HCT116 (cell line): Measurements from ENCODE around the gene CD58. TPM values are rescaled to one million over a fixed set of nuclear protein-coding genes. Genes with fewer than 3 reads are reported as not detected.
A peak's percentile ranks its signal among the peaks of the same experiment; 100 is the strongest.

Experiments
- ATAC-seq: fragments of 200-7000 bp; cut with Tn5 transposase; 2 replicates; pipeline ENCODE4 v1.9.1; 2020; ENCODE audit warnings: mild to moderate bottlenecking, moderate library complexity
- BruUV-seq: library from RNA; stranded (reverse); fragments of 400-500 nt; replicated peaks from 2 replicates; lab custom pipeline; 2021; lab: Mats Ljungman, UMichigan
- CTCF ChIA-PET: fragments of 300-600 bp; sonication (Branson Sonifier 250); formaldehyde crosslinking; loops from one replicate; lab custom pipeline; 2021; ENCODE audit warnings: antibody characterized with exemption; lab: Charles Lee
- POLR2A ChIA-PET: fragments of 300-600, 350-600 bp; sonication (Branson Sonifier 250); formaldehyde crosslinking; loops from one replicate; lab custom pipeline; 2021; ENCODE audit warnings: antibody characterized with exemption; lab: Charles Lee
- RAD21 ChIA-PET, 2 experiments: fragments of 300-600 bp; sonication (Branson Sonifier 250); formaldehyde crosslinking; loops; one replicate each; lab custom pipeline; 2023; ENCODE audit warnings: low total read pairs in 2 of 2; ENCODE audit not compliant: uncharacterized antibody in 2 of 2, unreplicated experiment in 2 of 2, low non-redundant PET in 1 of 2; lab: Charles Lee
- DNase-seq: peaks from one replicate; pipeline ENCODE4 v3.0.0-alpha.2; 2010; ENCODE audit warnings: low read depth, low spot score
- H2AFZ ChIP-seq: fragments of 200-600 bp; shearing (Covaris generic), sonication (generic); 2 replicates; pipeline ENCODE4 v1.6.1; 2017; ENCODE audit warnings: low read depth, mixed run types, mixed read lengths, antibody characterized with exemption, low read length; ENCODE audit not compliant: poor library complexity, severe bottlenecking
- H3K27ac ChIP-seq: 2 replicates; pipeline ENCODE4 v1.5.1; 2012; ENCODE audit warnings: low read depth, low read length
- H3K27me3 ChIP-seq: fragments of 200-600 bp; sonication (generic); 2 replicates; pipeline ENCODE4 v1.6.1; 2016; ENCODE audit warnings: mixed run types, low read length, mixed read lengths; ENCODE audit not compliant: insufficient read depth
- H3K36me3 ChIP-seq, 2 experiments: fragments of 200-500 bp in 1 of 2; fragments of 200-600 bp in 1 of 2; sonication (Bioruptor generic) in 1 of 2; sonication (generic) in 1 of 2; 2 replicates each; pipeline versions ENCODE4 v1.5.1 to v1.6.1; 2014 to 2016; ENCODE audit warnings: low read length in 2 of 2, inconsistent platforms in 1 of 2, mixed read lengths in 1 of 2, mixed run types in 1 of 2; ENCODE audit not compliant: insufficient read depth in 2 of 2, control insufficient read depth in 1 of 2
- H3K4me1 ChIP-seq, 2 experiments: fragments of 200-600 bp in 1 of 2; sonication (generic) in 1 of 2; 2 replicates each; pipeline versions ENCODE4 v1.5.1 to v1.6.1; 2012 to 2017; ENCODE audit warnings: low read length in 2 of 2, inconsistent platforms in 1 of 2, mild to moderate bottlenecking in 1 of 2, mixed read lengths in 1 of 2, mixed run types in 1 of 2, moderate library complexity in 1 of 2; ENCODE audit not compliant: insufficient read depth in 2 of 2, control insufficient read depth in 1 of 2
- H3K4me2 ChIP-seq: fragments of 200-600 bp; sonication (generic); 2 replicates; pipeline ENCODE4 v1.6.1; 2017; ENCODE audit warnings: mixed run types, low read length, mixed read lengths
- H3K4me3 ChIP-seq, 2 experiments: fragments of 200-600 bp in 1 of 2; sonication (generic) in 1 of 2; replicated peaks in 1 of 2; 2 replicates each; pipeline ENCODE4 v1.5.1; 2011 to 2016; ENCODE audit warnings: low read length in 2 of 2, control low read depth in 1 of 2, low read depth in 1 of 2, mild to moderate bottlenecking in 1 of 2, mixed read lengths in 1 of 2, mixed run types in 1 of 2
- H3K79me2 ChIP-seq: fragments of 200-600 bp; sonication (generic); 2 replicates; pipeline ENCODE4 v1.6.1; 2017; ENCODE audit warnings: mild to moderate bottlenecking, mixed run types, low read length, moderate library complexity, mixed read lengths; ENCODE audit not compliant: insufficient read depth
- H3K9ac ChIP-seq: fragments of 200-600 bp; sonication (generic); 2 replicates; pipeline ENCODE4 v1.6.1; 2016; ENCODE audit warnings: low read length, mixed read lengths
- H3K9me2 ChIP-seq: fragments of 200-600 bp; sonication (generic), shearing (Covaris generic); 2 replicates; pipeline ENCODE4 v1.6.1; 2017; ENCODE audit warnings: mixed run types, mild to moderate bottlenecking, moderate library complexity; ENCODE audit not compliant: insufficient read depth
- H3K9me3 ChIP-seq, 2 experiments: fragments of 200-500 bp in 1 of 2; fragments of 200-600 bp in 1 of 2; sonication (Bioruptor generic) in 1 of 2; sonication (generic) in 1 of 2; 2 replicates each; pipeline ENCODE4 v1.6.1; 2014 to 2017; ENCODE audit warnings: low read length in 2 of 2, mixed read lengths in 2 of 2, inconsistent platforms in 1 of 2, low read depth in 1 of 2, mild to moderate bottlenecking in 1 of 2, mixed run types in 1 of 2, moderate library complexity in 1 of 2; ENCODE audit not compliant: control insufficient read depth in 1 of 2, insufficient read depth in 1 of 2
- H4K20me1 ChIP-seq: fragments of 200-600 bp; sonication (generic), shearing (Covaris generic); 2 replicates; pipeline ENCODE4 v1.6.1; 2017; ENCODE audit warnings: mixed run types, mild to moderate bottlenecking, moderate library complexity; ENCODE audit not compliant: insufficient read depth
- CBX3 ChIP-seq: IDR thresholded peaks from 2 replicates; pipeline ENCODE4 v1.6.1; 2012; ENCODE audit warnings: low read depth
- CEBPB ChIP-seq: IDR thresholded peaks from 2 replicates; pipeline ENCODE4 v1.6.1; 2012; ENCODE audit warnings: low read depth
- CTCF ChIP-seq, 3 experiments: fragments of 200-600 bp in 1 of 3; sonication (generic) in 1 of 3; IDR thresholded peaks in 2 of 3; conservative IDR thresholded peaks in 1 of 3; 2 replicates each; pipeline ENCODE4 v1.5.1; 2012 to 2017; ENCODE audit warnings: low read depth in 2 of 3, low read length in 2 of 3, antibody characterized with exemption in 1 of 3, borderline replicate concordance in 1 of 3, control low read depth in 1 of 3, mild to moderate bottlenecking in 1 of 3, mixed read lengths in 1 of 3, mixed run types in 1 of 3, moderate library complexity in 1 of 3; ENCODE audit not compliant: insufficient read depth in 1 of 3
- EGR1 ChIP-seq: IDR thresholded peaks from 2 replicates; pipeline ENCODE4 v1.6.1; 2012; ENCODE audit warnings: low read depth
- FOSL1 ChIP-seq: IDR thresholded peaks from 2 replicates; pipeline ENCODE4 v1.6.1; 2012; ENCODE audit warnings: low read depth
- JUND ChIP-seq: IDR thresholded peaks from 2 replicates; pipeline ENCODE4 v1.6.1; 2012
- POLR2AphosphoS5 ChIP-seq: IDR thresholded peaks from 2 replicates; pipeline ENCODE4 v1.6.1; 2011; ENCODE audit warnings: mild to moderate bottlenecking, low read depth, low read length, moderate library complexity
- SP1 ChIP-seq: IDR thresholded peaks from 2 replicates; pipeline ENCODE4 v1.6.1; 2012; ENCODE audit warnings: low read depth
- SRF ChIP-seq: IDR thresholded peaks from 2 replicates; pipeline ENCODE4 v1.6.1; 2012; ENCODE audit warnings: low read depth
- TCF7L2 ChIP-seq: IDR thresholded peaks from 2 replicates; pipeline ENCODE4 v1.7.0; 2011; ENCODE audit warnings: borderline replicate concordance, inconsistent platforms; ENCODE audit not compliant: insufficient read depth, insufficient read length; ENCODE audit errors: extremely low read depth
- ZFX ChIP-seq: fragments of 450-650 bp; IDR thresholded peaks from 2 replicates; pipeline ENCODE4 v1.6.1; 2017
- ZNF274 ChIP-seq: fragments of 200-500 bp; sonication (Bioruptor generic); IDR thresholded peaks from 2 replicates; pipeline ENCODE4 v1.6.1; 2014; ENCODE audit warnings: mild to moderate bottlenecking, low read depth, low read length, inconsistent platforms
- intact Hi-C: fragments of 100-400 bp; cut with micrococcal nuclease; formaldehyde crosslinking; loops from 2 replicates; pipeline ENCODE4 v1.10.0; 2022
- total RNA-seq: library from RNA; stranded (reverse); gene quantifications from one replicate; pipeline ENCODE4 v1.2.1, GENCODE V29; 2021; ENCODE audit not compliant: unreplicated experiment
- TF ChIP-seq, protein P1 (sequence below): IDR thresholded peaks from 2 replicates; pipeline ENCODE4 v1.6.1; 2012

Gene CD58
- total RNA-seq, 1 experiment from 2014 or later = 18.0 TPM

DNA sequence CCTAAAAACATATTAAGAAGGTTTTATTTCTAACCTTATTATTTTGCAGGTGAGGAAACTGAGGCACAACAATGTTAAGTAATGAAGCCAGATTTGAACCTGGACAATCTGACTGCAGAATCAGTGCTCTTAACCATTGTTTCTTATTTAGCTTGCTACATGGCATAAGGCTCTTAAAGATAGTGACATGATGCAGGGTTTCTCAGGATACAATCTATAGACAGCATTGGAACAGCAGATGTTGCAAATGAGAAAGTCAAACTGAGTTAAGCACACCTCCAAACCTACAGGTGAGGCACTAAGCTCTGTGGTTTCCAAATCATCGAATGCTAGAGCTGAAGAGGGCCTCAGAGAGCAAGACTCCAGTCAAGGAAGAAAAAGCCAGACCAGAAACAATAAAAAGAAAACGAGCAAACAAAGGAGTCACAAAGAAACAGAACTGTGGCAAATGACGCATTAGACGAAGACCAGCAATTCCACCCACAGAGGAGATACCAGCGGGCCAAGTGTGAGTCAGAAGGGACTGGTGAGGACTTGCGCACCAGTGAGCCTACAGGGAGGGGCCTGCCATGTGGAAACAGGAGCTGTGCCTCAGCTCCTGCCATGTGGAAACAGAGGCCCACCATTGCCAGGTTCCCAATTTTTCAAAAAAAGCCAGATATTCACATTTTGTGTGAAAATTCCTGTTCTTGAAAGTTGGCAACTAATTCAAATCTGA is 14.4 kb downstream of the CD58 start:
- intact Hi-C loops = loop anchor here (5.0 kb wide), 1 partner anchor 49 kb away; no protein-coding TSS in a partner anchor
- peaks cover 61% of the 10 kb centered on the region for H3K79me2 ChIP-seq
- ChIA-PET CTCF (no interaction called here), POLR2A (interaction anchor here (0.7 kb wide), 1 partner anchor 52 kb away, joined by 3 read pairs; no protein-coding TSS in a partner anchor), RAD21 (interaction anchor here in 1 of 2 experiments (0.7 kb wide), 1 partner anchor 580 kb away, joined by 5 read pairs; no protein-coding TSS in a partner anchor)
- DNase-seq (peak; percentile 92), ATAC-seq (peak; percentile 96)
- H4K20me1 ChIP-seq = no peaks in the 10 kb centered on the region
- no TSS peak for BruUV-seq
- TF ChIP-seq FOSL1 (peak; percentile 72; the same call in 1 of the 2 replicates), CEBPB (no peak), SRF (no peak), TCF7L2 (no peak), ZNF274 (no peak), JUND (peak; percentile 69), ZFX (no peak), CBX3 (peak; percentile 79), CTCF (IDR thresholded peaks at IDR 0.05 in 2 of 3, conservative IDR thresholded peaks at IDR 0.05 in 1 of 3; ENCODE audit: borderline replicate concordance in 1 of 3, insufficient read depth in 1 of 3, low read depth in 2 of 3, low read length in 2 of 3) (no peak), EGR1 (peak; percentile 44; the same call in 1 of the 2 replicates), POLR2AphosphoS5 (peak; percentile 60; the same call in 1 of the 2 replicates), SP1 (peak; percentile 37; the same call in 1 of the 2 replicates)
- TF ChIP-seq, protein P1, sequence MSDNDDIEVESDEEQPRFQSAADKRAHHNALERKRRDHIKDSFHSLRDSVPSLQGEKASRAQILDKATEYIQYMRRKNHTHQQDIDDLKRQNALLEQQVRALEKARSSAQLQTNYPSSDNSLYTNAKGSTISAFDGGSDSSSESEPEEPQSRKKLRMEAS = peak; percentile 96
- H3K4me3 ChIP-seq = peak overlapping the region in 1 of 2 experiments; percentile 23; a peak in 2 of 4 replicates
- peaks cover 33 to 48% of the 10 kb centered on the region in 2 experiments for H3K4me1 ChIP-seq
- H2AFZ ChIP-seq = no peak overlapping the region
- peak overlapping the region; percentile 74 for H3K27ac ChIP-seq
- H3K9ac ChIP-seq = peak overlapping the region; percentile 50
- no peaks in the 10 kb centered on the region for H3K9me3 ChIP-seq
- H3K4me2 ChIP-seq = peak overlapping the region; percentile 72
- H3K36me3 ChIP-seq = no peaks in the 10 kb centered on the region
- no peaks in the 10 kb centered on the region for H3K27me3 ChIP-seq
- no peaks in the 10 kb centered on the region for H3K9me2 ChIP-seq
